Endothelial cell of umbilical vein (primary cell): Measurements from ENCODE around the gene TAOK1. TPM values are rescaled to one million over a fixed set of nuclear protein-coding genes. Genes with fewer than 3 reads are reported as not detected.

Source experiments
- BruUV-seq: library from RNA; stranded (reverse); fragments of 400-500 nt; replicated peaks from 2 replicates; lab custom pipeline; 2021; lab: Mats Ljungman, UMichigan
- CTCF ChIA-PET: fragments of 300-600, 350-600 bp; sonication (Branson Sonifier 250); formaldehyde crosslinking; loops from one replicate; lab custom pipeline; 2021; ENCODE audit warnings: antibody characterized with exemption, inconsistent platforms; lab: Charles Lee
- POLR2A ChIA-PET: fragments of 300-600, 350-600 bp; sonication (Branson Sonifier 250); formaldehyde crosslinking; loops from one replicate; lab custom pipeline; 2021; ENCODE audit warnings: antibody characterized with exemption, inconsistent platforms; lab: Charles Lee
- DNase-seq: peaks from one replicate; pipeline ENCODE4 v3.0.0-alpha.2; 2011; ENCODE audit warnings: low read depth, low spot score
- FAIRE-seq: peaks from 2 replicates; lab custom pipeline; 2011; peaks lifted over from hg19 to GRCh38; lab: Jason Lieb, UNC
- H2AFZ ChIP-seq: 2 replicates; pipeline ENCODE4 v1.6.0; 2012; ENCODE audit warnings: low read depth, low read length, control low read depth, inconsistent platforms
- H3K27ac ChIP-seq: 2 replicates; pipeline ENCODE4 v1.5.1; 2011; ENCODE audit warnings: low read depth, mild to moderate bottlenecking, control low read depth, low read length, moderate library complexity; ENCODE audit not compliant: insufficient read depth
- H3K27me3 ChIP-seq, 2 experiments: 2 replicates each; pipeline versions ENCODE4 v1.6.0 to v1.6.1; 2011; ENCODE audit warnings: low read length in 2 of 2, mixed read lengths in 1 of 2; ENCODE audit not compliant: control insufficient read depth in 2 of 2, insufficient read depth in 2 of 2
- H3K36me3 ChIP-seq, 2 experiments: 2 replicates in 1 of 2; 3 replicates in 1 of 2; pipeline ENCODE4 v1.5.1; 2011; ENCODE audit warnings: low read length in 2 of 2, mild to moderate bottlenecking in 1 of 2, moderate library complexity in 1 of 2; ENCODE audit not compliant: control insufficient read depth in 2 of 2, insufficient read depth in 2 of 2; ENCODE audit errors: extremely low read depth in 1 of 2
- H3K4me1 ChIP-seq: 3 replicates; pipeline ENCODE4 v1.5.1; 2011; ENCODE audit warnings: mild to moderate bottlenecking, low read length; ENCODE audit not compliant: control insufficient read depth, insufficient read depth; ENCODE audit errors: extremely low read depth
- H3K4me2 ChIP-seq: 2 replicates; pipeline ENCODE4 v1.6.1; 2011; ENCODE audit warnings: low read length, control low read depth, mixed read lengths; ENCODE audit not compliant: insufficient read depth
- H3K4me3 ChIP-seq, 3 experiments: fragments of 200-600 bp in 1 of 3; sonication (generic), shearing (Covaris generic) in 1 of 3; replicated peaks in 1 of 3; 2 replicates each; pipeline ENCODE4 v1.5.1; 2011 to 2016; ENCODE audit warnings: control low read depth in 3 of 3, low read length in 3 of 3, mild to moderate bottlenecking in 2 of 3, inconsistent platforms in 1 of 3, low read depth in 1 of 3, moderate library complexity in 1 of 3; ENCODE audit not compliant: insufficient read depth in 1 of 3
- H3K79me2 ChIP-seq: 2 replicates; pipeline ENCODE4 v1.6.0; 2012; ENCODE audit warnings: low read length, inconsistent platforms; ENCODE audit not compliant: control insufficient read depth, insufficient read depth
- H3K9ac ChIP-seq: replicated peaks from 2 replicates; pipeline ENCODE3; 2011; ENCODE audit warnings: low read length, control low read depth; ENCODE audit not compliant: insufficient read depth; ENCODE audit errors: extremely low read depth
- H3K9me1 ChIP-seq: replicated peaks from 3 replicates; pipeline ENCODE4 v1.6.0; 2011; ENCODE audit warnings: mild to moderate bottlenecking, low read length; ENCODE audit not compliant: control insufficient read depth, insufficient read depth; ENCODE audit errors: extremely low read depth
- H3K9me3 ChIP-seq: replicated peaks from 2 replicates; pipeline ENCODE4 v1.5.1; 2012; ENCODE audit warnings: low read length, inconsistent platforms; ENCODE audit not compliant: control insufficient read depth, insufficient read depth
- H4K20me1 ChIP-seq: replicated peaks from 2 replicates; pipeline ENCODE3; 2011; ENCODE audit warnings: mild to moderate bottlenecking, low read length; ENCODE audit not compliant: control insufficient read depth, insufficient read depth; ENCODE audit errors: extremely low read depth
- EZH2 ChIP-seq: IDR thresholded peaks from 2 replicates; pipeline ENCODE4 v1.6.1; 2012; ENCODE audit warnings: borderline replicate concordance, low read depth, mild to moderate bottlenecking, moderate library complexity, low read length, inconsistent platforms; ENCODE audit not compliant: severe bottlenecking
- FOS ChIP-seq: IDR thresholded peaks from 2 replicates; pipeline ENCODE4 v1.6.1; 2011; ENCODE audit warnings: mild to moderate bottlenecking, low read length, moderate library complexity, borderline replicate concordance; ENCODE audit not compliant: insufficient read depth
- GATA2 ChIP-seq: IDR thresholded peaks from 2 replicates; pipeline ENCODE4 v1.7.0; 2011; ENCODE audit warnings: low read depth, mild to moderate bottlenecking, moderate library complexity, mixed read lengths, low read length; ENCODE audit not compliant: insufficient read length, insufficient read depth
- JUN ChIP-seq: IDR thresholded peaks from 2 replicates; pipeline ENCODE4 v1.6.1; 2011; ENCODE audit warnings: borderline replicate concordance, low read depth; ENCODE audit not compliant: insufficient read length, insufficient read depth
- MYC ChIP-seq: IDR thresholded peaks from one replicate; pipeline ENCODE4 v1.6.1; 2011; ENCODE audit warnings: mild to moderate bottlenecking, low read depth, low read length
- POLR2A ChIP-seq: IDR thresholded peaks from 2 replicates; pipeline ENCODE4 v1.6.1; 2012; ENCODE audit warnings: low read depth, mild to moderate bottlenecking, control low read depth, low read length
- POLR2AphosphoS5 ChIP-seq: IDR thresholded peaks from 2 replicates; pipeline ENCODE4 v1.6.1; 2012; ENCODE audit warnings: low read depth, mild to moderate bottlenecking, control low read depth, low read length, moderate library complexity; ENCODE audit not compliant: insufficient read depth
- dilution Hi-C: fragments of 300-500 bp; cut with MboI; formaldehyde crosslinking; loops from one replicate; pipeline ENCODE4 v1.15.0; 2019; ENCODE audit warnings: low sequenced_read_pairs; ENCODE audit not compliant: extremely low pct_ligation_motif_present
- intact Hi-C: fragments of 100-400 bp; cut with micrococcal nuclease; formaldehyde crosslinking; loops from one replicate; pipeline ENCODE4 v1.10.0; 2022
- polyA plus RNA-seq, 4 experiments: library from polyadenylated mRNA; depleted of rRNA in 3 of 4; stranded (reverse) in 3 of 4; unstranded in 1 of 4; fragments of >200 nt; gene quantifications; 2 replicates each; pipeline versions ENCODE4 v1.2.1 to v1.2.3, GENCODE V29; 2011 to 2012; ENCODE audit warnings: missing spikeins in 1 of 4
- total RNA-seq: library from RNA; stranded (reverse); gene quantifications from 2 replicates; pipeline ENCODE4 v1.2.3, GENCODE V29; 2021
- TF ChIP-seq, protein P1 (sequence below), 2 donors: IDR thresholded peaks; 1 replicate in 1 of 2; 2 replicates in 1 of 2; pipeline ENCODE4 v1.5.1; 2011; ENCODE audit warnings: low read length in 2 of 2, mild to moderate bottlenecking in 2 of 2, moderate library complexity in 2 of 2, control low read depth in 1 of 2, inconsistent platforms in 1 of 2, low read depth in 1 of 2; ENCODE audit not compliant: insufficient read depth in 1 of 2; ENCODE audit errors: extremely low read depth in 1 of 2
- TF ChIP-seq, protein P2 (sequence below): IDR thresholded peaks from 2 replicates; pipeline ENCODE4 v1.6.1; 2011; ENCODE audit not compliant: insufficient read depth, insufficient read length

Gene TAOK1
- total and polyA plus RNA-seq, 2 donors (not counting 3 experiments of a cell fraction or from before 2014, with no cell fraction given): 11.0 to 82.2 TPM

DNA sequence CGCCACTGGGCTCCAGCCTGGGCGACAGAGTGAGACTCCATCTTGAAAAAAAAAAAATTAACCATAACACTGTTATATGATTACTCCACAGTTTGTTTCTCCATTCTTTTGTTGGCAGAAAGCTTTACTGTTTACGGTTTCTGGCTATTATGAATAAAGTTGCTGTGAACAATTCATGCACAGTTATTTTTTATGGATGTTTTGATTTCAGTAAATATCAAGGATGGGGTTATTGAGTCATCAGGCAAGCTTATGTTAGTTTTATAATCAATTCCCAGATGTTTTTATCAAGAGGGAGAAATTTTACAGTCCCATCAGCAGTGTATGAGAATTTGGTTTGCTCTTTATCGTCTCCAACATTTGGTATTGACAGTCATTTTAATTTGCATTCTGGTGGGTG lies 67.9 kb downstream of the TAOK1 start:
- Histone ChIP-seq H3K4me2 (no peak overlapping the region), H4K20me1 (peaks cover 11% of the 10 kb centered on the region), H3K4me1 (no peaks in the 10 kb centered on the region), H3K79me2 (peaks cover 80% of the 10 kb centered on the region), H3K27me3 (no peaks in the 10 kb centered on the region), H3K9ac (no peak overlapping the region), H3K4me3 (no peak overlapping the region), H3K9me3 (no peaks in the 10 kb centered on the region), H3K36me3 (peaks cover 0 to 5% of the 10 kb centered on the region in 2 experiments), H2AFZ (no peak overlapping the region), H3K9me1 (no peaks in the 10 kb centered on the region), H3K27ac (no peak overlapping the region)
- ChIA-PET CTCF (interaction anchor here (2.0 kb wide), 1 partner anchor 88 kb away, joined by 6 read pairs; no protein-coding TSS in a partner anchor), POLR2A (no interaction called here)
- no peak for DNase-seq
- FAIRE-seq: no peak
- no TSS peak for BruUV-seq
- TF ChIP-seq MYC (no peak), FOS (no peak), POLR2AphosphoS5 (no peak), JUN (no peak), POLR2A (no peak), GATA2 (no peak), EZH2 (no peak)
- TF ChIP-seq, protein P1, sequence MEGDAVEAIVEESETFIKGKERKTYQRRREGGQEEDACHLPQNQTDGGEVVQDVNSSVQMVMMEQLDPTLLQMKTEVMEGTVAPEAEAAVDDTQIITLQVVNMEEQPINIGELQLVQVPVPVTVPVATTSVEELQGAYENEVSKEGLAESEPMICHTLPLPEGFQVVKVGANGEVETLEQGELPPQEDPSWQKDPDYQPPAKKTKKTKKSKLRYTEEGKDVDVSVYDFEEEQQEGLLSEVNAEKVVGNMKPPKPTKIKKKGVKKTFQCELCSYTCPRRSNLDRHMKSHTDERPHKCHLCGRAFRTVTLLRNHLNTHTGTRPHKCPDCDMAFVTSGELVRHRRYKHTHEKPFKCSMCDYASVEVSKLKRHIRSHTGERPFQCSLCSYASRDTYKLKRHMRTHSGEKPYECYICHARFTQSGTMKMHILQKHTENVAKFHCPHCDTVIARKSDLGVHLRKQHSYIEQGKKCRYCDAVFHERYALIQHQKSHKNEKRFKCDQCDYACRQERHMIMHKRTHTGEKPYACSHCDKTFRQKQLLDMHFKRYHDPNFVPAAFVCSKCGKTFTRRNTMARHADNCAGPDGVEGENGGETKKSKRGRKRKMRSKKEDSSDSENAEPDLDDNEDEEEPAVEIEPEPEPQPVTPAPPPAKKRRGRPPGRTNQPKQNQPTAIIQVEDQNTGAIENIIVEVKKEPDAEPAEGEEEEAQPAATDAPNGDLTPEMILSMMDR (IDR thresholded peaks at IDR 0.05; ENCODE audit: extremely low read depth in 1 of 2, insufficient read depth in 1 of 2, low read depth in 1 of 2, low read length in 2 of 2): no peak
- TF ChIP-seq, protein P2, sequence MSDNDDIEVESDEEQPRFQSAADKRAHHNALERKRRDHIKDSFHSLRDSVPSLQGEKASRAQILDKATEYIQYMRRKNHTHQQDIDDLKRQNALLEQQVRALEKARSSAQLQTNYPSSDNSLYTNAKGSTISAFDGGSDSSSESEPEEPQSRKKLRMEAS: no peak
- intact Hi-C loops (no loop called here), dilution Hi-C loops (no loop called here)
